HG03196 (cell line): Measurements from ENCODE around the gene PPP2R2C.
A peak's percentile ranks its signal among the peaks of the same experiment; 100 is the strongest.

ENCODE experiments used
- ATAC-seq: cut with Tn5 transposase; IDR thresholded peaks from one replicate; pipeline ENCODE4 v1.9.1; 2021; ENCODE audit not compliant: unreplicated experiment

Gene PPP2R2C

GRCh38 chr4:6292376-6293096 is 179.9 kb downstream of the PPP2R2C start:
- no peak for ATAC-seq

- ATAC-seq: no peak
Observed at GRCh38 chr4:6291784-6292297, 180.6 kb downstream of the PPP2R2C start.

- ATAC-seq: no peak
Observed at GRCh38 chr4:6290769-6291547, 181.5 kb downstream of the PPP2R2C start.

- no peak for ATAC-seq
Observed at GRCh38 chr4:6290256-6290655, 182.2 kb downstream of the PPP2R2C start.

- ATAC-seq: no peak
Observed at GRCh38 chr4:6288871-6289270, 183.5 kb downstream of the PPP2R2C start.

GRCh38 chr4:6288342-6288741 is 184.1 kb downstream of the PPP2R2C start:
- ATAC-seq: no peak

GRCh38 chr4:6287017-6287788 is 185.2 kb downstream of the PPP2R2C start:
- no peak for ATAC-seq

GRCh38 chr4:6283282-6283681 is 189.1 kb downstream of the PPP2R2C start:
- ATAC-seq: no peak

GRCh38 chr4:6282314-6282771 is 190.1 kb downstream of the PPP2R2C start:
- no peak for ATAC-seq

- no peak for ATAC-seq
Observed at GRCh38 chr4:6281436-6282313, 190.7 kb downstream of the PPP2R2C start.

- ATAC-seq: no peak
Observed at GRCh38 chr4:6280365-6280996, 191.9 kb downstream of the PPP2R2C start.

- ATAC-seq: no peak
Observed at GRCh38 chr4:6279582-6280289, 192.7 kb downstream of the PPP2R2C start.

- peak; percentile 90 for ATAC-seq
Observed at GRCh38 chr4:6278801-6279197, 193.6 kb downstream of the PPP2R2C start.

GRCh38 chr4:6277935-6278800 is 194.2 kb downstream of the PPP2R2C start:
- no peak for ATAC-seq

- ATAC-seq: no peak
Observed at GRCh38 chr4:6277139-6277802, 195.1 kb downstream of the PPP2R2C start.

GRCh38 chr4:6275898-6276806 is 196.3 kb downstream of the PPP2R2C start:
- ATAC-seq: no peak

- ATAC-seq: no peak
Observed at GRCh38 chr4:6275351-6275750, 197.1 kb downstream of the PPP2R2C start.
